ENCODE data around the gene EEFSEC. TPM values are rescaled to one million over a fixed set of nuclear protein-coding genes. Genes with fewer than 3 reads are reported as not detected.

The EEFSEC gene
- total and polyA plus RNA-seq, 2 experiments from 2014 or later: 26.7 to 47.9 TPM

- Histone ChIP-seq H3K36me3 (no peaks in the 10 kb centered on the region), H3K4me3 (no peak overlapping the region), H3K9me3 (ENCODE audit: low read depth) (no peaks in the 10 kb centered on the region), H3K27me3 (peaks cover 18% of the 10 kb centered on the region), H3K27ac (no peak overlapping the region), H3K4me1 (ENCODE audit: low read depth) (peaks cover 9% of the 10 kb centered on the region)
- TF ChIP-seq CTCF (IDR thresholded peaks at IDR 0.05; ENCODE audit: low read depth, low read length): no peak
- no peak for DNase-seq (ENCODE audit: low read depth in 1 of 2, low spot score in 1 of 2)
These were observed 269.7 kb downstream of the EEFSEC start for GRCh38 chr3:128422762-128423524.

- peaks cover 9% of the 10 kb centered on the region for H3K4me1 ChIP-seq (ENCODE audit: low read depth)
- no peak for DNase-seq (ENCODE audit: low read depth in 1 of 2, low spot score in 1 of 2)
- H3K36me3 ChIP-seq: no peaks in the 10 kb centered on the region
- H3K4me3 ChIP-seq: no peak overlapping the region
- H3K27me3 ChIP-seq: peaks cover 23% of the 10 kb centered on the region
- no peaks in the 10 kb centered on the region for H3K9me3 ChIP-seq (ENCODE audit: low read depth)
- no peak overlapping the region for H3K27ac ChIP-seq
- TF ChIP-seq CTCF (IDR thresholded peaks at IDR 0.05; ENCODE audit: low read depth, low read length): no peak
These were observed 270.4 kb downstream of the EEFSEC start for GRCh38 chr3:128423525-128424147.

GRCh38 chr3:128424508-128425069, 271.3 kb downstream of the EEFSEC start:
- peak in 1 of 2 donors; percentile 19 for DNase-seq (ENCODE audit: low read depth in 1 of 2, low spot score in 1 of 2)
- no peaks in the 10 kb centered on the region for H3K9me3 ChIP-seq (ENCODE audit: low read depth)
- H3K36me3 ChIP-seq: no peaks in the 10 kb centered on the region
- TF ChIP-seq CTCF (IDR thresholded peaks at IDR 0.05; ENCODE audit: low read depth, low read length): no peak
- H3K27me3 ChIP-seq: peaks cover 29% of the 10 kb centered on the region
- no peak overlapping the region for H3K27ac ChIP-seq
- peaks cover 9% of the 10 kb centered on the region for H3K4me1 ChIP-seq (ENCODE audit: low read depth)
- no peak overlapping the region for H3K4me3 ChIP-seq

GRCh38 chr3:128425142-128425845, 272.0 kb downstream of the EEFSEC start:
- no peak for DNase-seq (ENCODE audit: low read depth in 1 of 2, low spot score in 1 of 2)
- TF ChIP-seq CTCF (IDR thresholded peaks at IDR 0.05; ENCODE audit: low read depth, low read length): no peak
- Histone ChIP-seq H3K27me3 (peaks cover 32% of the 10 kb centered on the region), H3K36me3 (no peaks in the 10 kb centered on the region), H3K9me3 (ENCODE audit: low read depth) (no peaks in the 10 kb centered on the region), H3K4me3 (no peak overlapping the region), H3K27ac (no peak overlapping the region), H3K4me1 (ENCODE audit: low read depth) (peaks cover 9% of the 10 kb centered on the region)

GRCh38 chr3:128425846-128426127, 272.5 kb downstream of the EEFSEC start:
- Histone ChIP-seq H3K36me3 (no peaks in the 10 kb centered on the region), H3K27ac (no peak overlapping the region), H3K4me1 (ENCODE audit: low read depth) (peaks cover 9% of the 10 kb centered on the region), H3K4me3 (no peak overlapping the region), H3K27me3 (peaks cover 37% of the 10 kb centered on the region), H3K9me3 (ENCODE audit: low read depth) (no peaks in the 10 kb centered on the region)
- no peak for TF ChIP-seq CTCF (IDR thresholded peaks at IDR 0.05; ENCODE audit: low read depth, low read length)
- DNase-seq (ENCODE audit: low read depth in 1 of 2, low spot score in 1 of 2): no peak

Data from cardiac muscle cell (in vitro differentiated cells and primary cell).